Suppressor macrophage treated with lipopolysaccharide for 1 hour (primary cell): ENCODE data around the gene PPM1H.
A peak's percentile ranks its signal among the peaks of the same experiment; 100 is the strongest.

Experiments used
- DNase-seq, 3 donors: peaks; one replicate each; pipeline ENCODE4 v3.0.0-alpha.2; 2020 to 2022

Gene PPM1H

DNA sequence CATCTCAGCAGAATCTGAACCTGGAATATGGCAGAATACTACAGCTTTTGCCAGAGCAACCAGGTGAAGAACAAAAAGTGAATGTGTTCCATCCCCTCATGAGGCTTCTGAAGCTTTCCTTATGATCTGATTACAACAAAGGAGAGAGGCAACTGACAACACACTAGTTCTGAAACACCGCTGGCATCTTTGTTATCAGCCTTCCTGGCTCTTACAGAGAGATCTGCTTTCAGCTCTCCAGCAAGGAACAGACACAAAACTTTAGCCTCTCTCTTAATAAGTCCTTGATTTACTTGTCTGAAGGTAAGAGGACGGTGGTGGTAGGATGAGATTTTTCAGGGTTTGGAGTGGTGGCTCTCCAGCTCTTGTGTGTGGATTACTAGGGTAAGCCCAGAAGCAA lies 227.0 kb downstream of the PPM1H start:
- no peak for DNase-seq

DNA sequence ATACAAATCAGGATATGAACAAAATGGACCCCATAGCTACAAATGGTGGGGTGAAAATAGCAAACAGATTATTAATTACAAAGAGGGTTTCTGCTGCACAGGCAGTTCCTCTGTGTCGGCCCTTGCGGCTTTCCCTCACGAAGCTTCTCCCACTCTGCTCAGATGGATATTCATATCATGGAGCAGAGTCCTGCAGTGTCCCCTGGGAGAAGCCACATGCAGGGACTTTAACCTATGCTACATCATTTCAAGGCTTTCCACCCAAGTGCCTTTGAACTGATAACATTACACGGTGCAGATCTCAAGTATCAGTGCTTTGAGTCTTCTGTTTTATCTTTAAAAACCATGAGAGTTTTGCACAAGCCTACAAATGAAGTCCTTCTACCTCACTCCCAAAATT lies 229.1 kb downstream of the PPM1H start:
- DNase-seq = no peak

DNA sequence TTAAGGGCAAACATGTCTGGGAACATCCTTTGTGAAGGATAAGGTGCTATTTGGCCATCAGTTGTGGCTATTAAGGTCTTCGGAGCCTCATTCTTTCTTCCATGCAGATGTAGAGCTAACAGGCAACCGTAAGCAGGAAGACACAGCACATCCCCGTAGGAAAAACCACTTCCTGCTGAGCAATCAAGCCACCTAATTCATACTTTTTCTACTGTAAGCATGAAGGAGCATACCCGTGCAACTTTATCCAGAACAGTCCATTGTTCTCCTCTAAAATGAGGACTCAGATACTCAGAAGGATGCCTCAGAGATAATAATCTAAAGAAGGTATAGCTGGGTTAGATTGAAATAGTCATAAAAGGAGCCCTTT lies 232.0 kb downstream of the PPM1H start:
- DNase-seq = peak in 1 of 3 donors; percentile 27

- no peak for DNase-seq
Measured at GRCh38 chr12:62701492-62701891, 233.5 kb downstream of the PPM1H start.

GRCh38 chr12:62700091-62700880 lies 234.7 kb downstream of the PPM1H start:
- peak; percentile 27 to 52 (median 36) for DNase-seq

DNA sequence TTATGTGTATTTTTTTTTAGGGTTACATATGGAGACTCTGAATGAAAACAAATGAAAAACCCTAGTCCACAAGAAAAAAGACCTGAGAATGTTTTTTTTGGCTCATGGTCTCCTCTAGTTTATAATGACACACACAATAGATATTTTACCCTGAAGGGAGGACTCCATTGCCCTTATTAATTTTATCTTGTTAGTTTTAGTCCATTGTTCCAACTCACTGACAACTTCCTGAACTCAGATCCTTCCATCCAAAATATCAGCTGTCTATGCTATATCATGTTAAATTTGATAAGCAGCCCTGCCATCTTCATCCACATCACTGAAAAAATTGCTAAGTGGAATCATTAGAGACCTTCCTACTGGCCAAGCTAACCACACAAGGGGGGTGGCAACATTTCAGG lies 236.2 kb downstream of the PPM1H start:
- DNase-seq = no peak

DNA sequence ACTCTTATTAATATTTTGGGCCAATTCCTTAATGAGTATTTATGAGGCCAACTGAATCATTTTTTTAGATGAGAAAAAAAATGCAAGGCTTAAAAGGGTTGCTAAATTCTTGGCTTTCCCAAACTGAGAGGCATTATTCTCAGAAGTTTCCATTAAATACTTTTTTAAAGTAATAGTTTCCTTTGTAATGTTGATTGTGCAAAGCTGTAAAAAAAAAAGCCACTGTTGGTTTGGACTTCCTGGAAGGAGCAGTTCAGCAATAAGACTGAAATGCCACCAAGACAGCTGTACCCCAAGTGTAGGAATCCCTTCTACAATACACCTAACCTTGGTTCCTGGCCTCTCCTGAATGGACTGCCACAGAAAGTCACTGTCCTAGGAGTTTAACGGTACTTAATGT lies 237.1 kb downstream of the PPM1H start:
- DNase-seq = peak; percentile 41 to 85 (median 44)

DNA sequence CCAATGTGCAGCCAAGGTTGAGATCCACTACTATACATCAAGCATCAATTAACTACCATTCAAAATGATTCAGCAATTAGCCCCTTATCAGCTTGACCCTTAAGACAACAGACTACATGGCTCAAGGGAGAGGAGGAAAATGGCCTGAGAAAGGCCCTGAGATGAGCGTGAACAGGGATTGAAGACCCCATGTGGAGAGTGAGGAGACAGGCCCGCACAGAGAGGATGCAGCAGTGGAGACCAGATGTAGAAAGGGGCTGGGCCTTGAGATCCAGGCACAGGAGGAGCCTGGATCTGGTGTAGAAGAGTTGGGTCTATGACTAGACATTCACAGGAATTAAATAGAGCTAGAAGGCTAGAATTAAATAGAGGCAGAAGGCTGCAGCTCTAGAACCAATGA lies 239.3 kb downstream of the PPM1H start:
- no peak for DNase-seq

- DNase-seq = no peak
Measured at GRCh38 chr12:62694632-62695031, 240.3 kb downstream of the PPM1H start.

- no peak for DNase-seq
Measured at GRCh38 chr12:62694116-62694515, 240.8 kb downstream of the PPM1H start.

DNA sequence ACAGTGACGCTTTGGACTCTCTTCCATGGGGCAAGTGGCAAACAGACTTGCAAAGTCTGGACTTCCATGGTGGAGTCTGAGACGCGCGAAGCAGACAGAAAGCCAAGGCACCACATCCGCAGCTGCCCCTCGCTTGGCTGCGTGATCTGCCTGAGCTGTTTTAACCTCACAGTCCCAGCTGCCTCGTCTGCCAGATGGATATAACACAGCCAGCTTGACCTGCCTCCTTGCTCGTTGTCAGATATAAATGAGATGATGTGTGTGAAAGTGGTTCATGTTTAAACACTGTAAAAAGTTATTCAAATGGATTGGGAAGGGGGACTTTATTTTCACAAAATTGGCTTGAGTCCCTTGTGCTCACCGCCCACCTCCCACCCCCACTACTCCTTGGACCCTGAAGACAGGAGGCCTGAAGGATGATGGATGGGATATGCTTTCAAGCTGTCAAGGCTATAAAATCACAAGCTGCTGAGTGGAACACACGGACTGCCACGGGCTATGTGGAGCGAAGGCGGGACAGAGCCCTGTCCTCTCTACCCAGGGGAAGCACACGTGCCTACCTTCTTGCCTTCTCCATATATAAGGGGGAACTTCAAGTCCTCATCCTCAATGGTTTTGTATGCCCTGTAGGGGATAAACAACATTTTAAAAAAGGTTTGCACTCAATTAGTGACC lies 241.4 kb downstream of the PPM1H start:
- DNase-seq = no peak

DNA sequence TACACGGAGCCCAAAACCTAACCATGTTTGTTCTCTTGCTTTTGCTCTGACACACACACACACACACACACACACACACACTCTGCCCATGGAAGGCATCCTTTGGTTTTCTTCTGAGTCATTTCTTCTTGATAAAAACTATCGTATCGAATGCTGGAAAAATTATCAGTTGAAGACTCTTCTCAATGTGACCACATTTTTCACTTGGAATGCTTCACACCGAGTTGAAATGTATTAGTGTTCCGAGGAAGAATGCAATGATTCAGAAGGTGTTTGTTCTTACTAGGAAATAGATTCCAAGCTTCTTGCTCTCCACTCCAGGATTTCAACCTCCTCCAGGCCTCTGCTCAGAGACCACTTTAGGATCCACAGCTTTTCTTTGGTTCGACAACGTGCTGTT lies 242.1 kb downstream of the PPM1H start:
- no peak for DNase-seq

DNA sequence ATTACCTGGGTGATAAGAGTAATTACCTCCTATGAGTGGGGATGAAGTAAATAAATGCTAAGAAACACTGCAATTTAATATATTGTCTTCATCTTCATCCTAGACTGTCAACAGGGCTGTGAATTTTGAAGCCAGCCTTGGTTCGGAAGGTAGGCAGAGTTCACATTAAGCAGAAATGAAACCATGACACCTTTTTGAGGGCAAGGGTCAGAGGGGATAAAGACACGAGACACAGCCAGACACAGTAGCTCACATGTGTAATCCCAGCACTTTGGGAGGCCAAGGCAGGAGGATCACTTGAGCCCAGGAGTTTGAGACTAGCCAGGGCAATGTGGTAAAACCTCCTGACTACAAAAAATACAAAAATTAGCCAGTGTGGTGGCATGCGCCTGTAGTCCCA lies 243.6 kb downstream of the PPM1H start:
- DNase-seq = no peak

- DNase-seq = no peak
Measured at GRCh38 chr12:62689042-62689839, 245.7 kb downstream of the PPM1H start.

GRCh38 chr12:62686938-62687337 lies 248.0 kb downstream of the PPM1H start:
- no peak for DNase-seq

- no peak for DNase-seq
Measured at GRCh38 chr12:62684570-62685295, 250.2 kb downstream of the PPM1H start.

DNA sequence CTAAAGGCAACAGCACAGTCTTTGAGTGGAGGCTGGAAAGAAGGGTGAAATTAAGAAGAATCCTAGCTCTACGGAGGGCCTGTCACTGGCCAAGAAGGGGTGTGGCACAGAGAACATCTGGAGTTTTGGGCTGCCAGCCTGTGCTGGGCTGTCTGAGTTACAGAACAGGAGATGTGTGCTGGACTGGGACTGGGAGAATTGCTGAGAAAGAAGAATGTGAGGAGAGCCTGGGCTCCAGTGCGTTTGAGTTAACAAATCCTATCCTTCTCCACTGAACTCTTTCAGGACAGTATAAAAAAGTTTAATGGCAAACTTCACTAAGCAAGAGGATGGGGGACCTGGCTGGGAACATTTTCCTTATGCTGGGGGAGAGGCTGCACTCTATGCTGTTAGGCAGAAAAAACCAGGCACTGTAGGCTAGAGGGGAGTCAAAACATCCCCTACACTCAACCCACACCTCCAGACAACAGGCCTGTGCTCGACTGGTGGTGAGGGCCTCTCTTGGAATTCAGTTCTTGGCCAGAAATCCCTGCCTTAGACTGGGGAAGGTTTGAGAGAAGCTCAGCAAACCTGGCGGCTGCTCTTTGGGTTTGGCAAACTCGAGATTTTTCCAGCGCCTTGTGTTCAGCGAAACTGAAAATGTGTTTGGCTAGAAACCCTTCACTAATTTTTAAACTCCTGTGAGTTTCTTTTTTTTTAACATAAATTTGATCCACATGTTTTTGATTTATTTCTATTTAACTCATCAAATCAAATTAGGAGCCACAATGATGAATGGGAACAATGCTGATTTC lies 251.0 kb downstream of the PPM1H start:
- DNase-seq = no peak

GRCh38 chr12:62681306-62681705 lies 253.6 kb downstream of the PPM1H start:
- DNase-seq = no peak

GRCh38 chr12:62679608-62680007 lies 255.3 kb downstream of the PPM1H start:
- no peak for DNase-seq

- DNase-seq = no peak
Measured at GRCh38 chr12:62677355-62677754, 257.6 kb downstream of the PPM1H start.

GRCh38 chr12:62676521-62677307 lies 258.2 kb downstream of the PPM1H start:
- no peak for DNase-seq
